Measurements from ENCODE around the gene MEF2D. TPM values are rescaled to one million over a fixed set of nuclear protein-coding genes. Genes with fewer than 3 reads are reported as not detected.

MEF2D gene
- total RNA-seq, result 51.0 TPM
- long read RNA-seq, partial matches to known transcripts, result 17 of 54 reads
- long read RNA-seq, other reads (novel, unspliced or antisense), result 37 of 54 reads

GRCh38 chr1:156500543-156500792, at the start of gene MEF2D:
TSS of gene MEF2D (minus strand) at chr1:156500775. CDS start at chr1:156483292, 17,483 bp downstream.
- Histone ChIP-seq H3K27ac (peak within 1 kb of the TSS; percentile 100), H3K4me1 (peaks cover 75% of the 10 kb centered on the region), H3K36me3 (no peaks in the 10 kb centered on the region), H3K4me3 (peak within 1 kb of the TSS; percentile 88), H3K9me3 (no peaks in the 10 kb centered on the region), H3K27me3 (ENCODE audit: low read depth) (no peaks in the 10 kb centered on the region)
- no peak for DNase-seq
- ATAC-seq, result no peak
- intact Hi-C loops (cut with DNase I), result no loop called here
- TF ChIP-seq CTCF (IDR thresholded peaks at IDR 0.05), result no peak

GRCh38 chr1:156550346-156550745, 49.8 kb upstream of the MEF2D start:
- no peak for ATAC-seq
- no peaks in the 10 kb centered on the region for H3K27me3 ChIP-seq (ENCODE audit: low read depth)
- H3K9me3 ChIP-seq, result no peaks in the 10 kb centered on the region
- no peak overlapping the region for H3K27ac ChIP-seq
- no peak for TF ChIP-seq CTCF (IDR thresholded peaks at IDR 0.05)
- no peaks in the 10 kb centered on the region for H3K4me1 ChIP-seq
- no peak overlapping the region for H3K4me3 ChIP-seq
- no peaks in the 10 kb centered on the region for H3K36me3 ChIP-seq
- no peak for DNase-seq
- intact Hi-C loops (cut with DNase I), result no loop called here

- no peaks in the 10 kb centered on the region for H3K27me3 ChIP-seq (ENCODE audit: low read depth)
- no peaks in the 10 kb centered on the region for H3K4me1 ChIP-seq
- DNase-seq (no peak), ATAC-seq (no peak)
- no peaks in the 10 kb centered on the region for H3K9me3 ChIP-seq
- no peaks in the 10 kb centered on the region for H3K36me3 ChIP-seq
- intact Hi-C loops (cut with DNase I), result no loop called here
- no peak for TF ChIP-seq CTCF (IDR thresholded peaks at IDR 0.05)
- no peak overlapping the region for H3K27ac ChIP-seq
- no peak overlapping the region for H3K4me3 ChIP-seq
Observed at GRCh38 chr1:156549831-156550230, 49.3 kb upstream of the MEF2D start.

- intact Hi-C loops (cut with DNase I), result no loop called here
- no peaks in the 10 kb centered on the region for H3K9me3 ChIP-seq
Observed at GRCh38 chr1:156549390-156549789, 48.8 kb upstream of the MEF2D start.

GRCh38 chr1:156547982-156548381, 47.4 kb upstream of the MEF2D start:
- no peak for ATAC-seq
- Histone ChIP-seq H3K27ac (no peak overlapping the region), H3K4me3 (no peak overlapping the region), H3K36me3 (no peaks in the 10 kb centered on the region), H3K4me1 (no peaks in the 10 kb centered on the region), H3K9me3 (no peaks in the 10 kb centered on the region), H3K27me3 (ENCODE audit: low read depth) (no peaks in the 10 kb centered on the region)
- TF ChIP-seq CTCF (IDR thresholded peaks at IDR 0.05), result no peak
- DNase-seq, result no peak
- intact Hi-C loops (cut with DNase I), result no loop called here

More at GRCh38 chr1:156549390-156549789, 48.8 kb upstream of the MEF2D start:
- no peak for DNase-seq
- H3K27me3 ChIP-seq (ENCODE audit: low read depth), result no peaks in the 10 kb centered on the region
- H3K4me1 ChIP-seq, result no peaks in the 10 kb centered on the region
- H3K36me3 ChIP-seq, result no peaks in the 10 kb centered on the region
- no peak overlapping the region for H3K4me3 ChIP-seq
- ATAC-seq, result no peak
- TF ChIP-seq CTCF (IDR thresholded peaks at IDR 0.05), result no peak
- H3K27ac ChIP-seq, result no peak overlapping the region

GRCh38 chr1:156547434-156547833, 46.9 kb upstream of the MEF2D start:
- Histone ChIP-seq H3K9me3 (no peaks in the 10 kb centered on the region), H3K27ac (no peak overlapping the region), H3K4me1 (no peaks in the 10 kb centered on the region), H3K36me3 (no peaks in the 10 kb centered on the region), H3K27me3 (ENCODE audit: low read depth) (no peaks in the 10 kb centered on the region), H3K4me3 (no peak overlapping the region)
- intact Hi-C loops (cut with DNase I), result no loop called here
- ATAC-seq, result no peak
- no peak for TF ChIP-seq CTCF (IDR thresholded peaks at IDR 0.05)
- DNase-seq, result no peak
